ELF-1 (cell line): Measurements from ENCODE around the gene DDIT3.
"Not testable (repeated sequence)": the region's sequence is repeated elsewhere in the genome, so short reads cannot be mapped to it uniquely, and the experiment has no call there.

Experiments used
- DNase-seq: peaks from one replicate; pipeline ENCODE4 v3.0.0-alpha.2; 2016; ENCODE audit warnings: low read depth, low spot score

DDIT3 gene, protein sequence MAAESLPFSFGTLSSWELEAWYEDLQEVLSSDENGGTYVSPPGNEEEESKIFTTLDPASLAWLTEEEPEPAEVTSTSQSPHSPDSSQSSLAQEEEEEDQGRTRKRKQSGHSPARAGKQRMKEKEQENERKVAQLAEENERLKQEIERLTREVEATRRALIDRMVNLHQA

DNA sequence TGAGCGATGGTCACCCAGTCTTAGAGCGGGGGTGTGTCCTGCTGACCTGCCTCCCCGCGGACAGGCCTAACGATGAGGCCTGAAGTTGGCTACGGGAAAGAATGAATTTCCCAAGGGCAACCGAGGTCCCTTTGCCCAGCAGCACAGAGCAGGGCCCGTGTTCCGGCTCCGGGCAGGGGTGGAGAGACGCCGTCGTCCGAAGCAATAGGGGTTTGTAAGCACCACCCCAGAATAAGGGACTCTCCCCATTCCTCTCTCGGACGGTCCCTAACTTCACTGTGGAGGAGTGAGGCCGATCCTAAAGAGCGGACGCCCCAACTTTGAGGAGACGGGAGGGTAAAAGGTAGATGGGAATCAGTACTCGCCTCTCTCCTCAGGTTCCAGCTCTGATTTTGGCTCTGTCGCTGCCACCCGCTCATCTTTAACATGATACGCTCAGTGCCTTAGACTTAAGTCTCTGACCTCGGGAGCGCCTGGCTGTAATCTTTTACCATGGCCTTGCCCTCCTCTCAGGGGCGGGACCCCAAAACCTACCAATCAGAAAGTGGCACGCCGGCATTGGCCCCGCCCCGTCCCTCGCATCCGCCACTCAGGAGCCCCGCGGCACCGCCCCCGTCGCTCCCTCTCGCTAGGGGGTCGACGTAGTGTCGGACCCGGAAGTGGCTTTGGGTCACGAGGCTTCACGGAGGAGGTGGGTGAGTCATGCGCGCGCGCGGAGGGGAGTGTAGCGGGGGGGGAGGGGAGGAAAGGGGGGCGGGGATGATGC lies at the start of gene DDIT3:
DDIT3 (minus strand) TSS at position 462 of the 766 bp plus-strand sequence. CDS start 3,108 bp downstream, outside the sequence.
- peak; percentile 99 for DNase-seq

DNA sequence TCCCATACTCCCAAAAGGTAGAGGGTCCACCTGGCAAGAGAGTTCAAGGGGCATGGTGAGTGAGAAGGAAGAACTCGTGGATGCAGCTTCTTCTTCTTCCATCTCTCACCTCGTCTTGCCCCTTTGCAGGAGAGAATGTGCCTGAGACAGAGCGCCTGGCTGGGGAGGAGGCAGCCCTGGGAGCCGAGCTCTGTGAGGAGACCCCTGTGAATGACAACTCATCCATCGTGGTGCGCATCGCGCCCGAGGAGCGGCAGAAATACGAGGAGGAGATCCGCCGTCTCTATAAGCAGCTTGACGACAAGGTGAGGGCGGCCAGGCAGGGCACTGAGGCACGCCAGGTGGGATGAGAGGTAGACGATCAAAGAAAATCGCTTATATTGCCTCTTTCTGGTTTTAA lies 49.5 kb upstream of the DDIT3 start:
- DNase-seq, result no peak

DNA sequence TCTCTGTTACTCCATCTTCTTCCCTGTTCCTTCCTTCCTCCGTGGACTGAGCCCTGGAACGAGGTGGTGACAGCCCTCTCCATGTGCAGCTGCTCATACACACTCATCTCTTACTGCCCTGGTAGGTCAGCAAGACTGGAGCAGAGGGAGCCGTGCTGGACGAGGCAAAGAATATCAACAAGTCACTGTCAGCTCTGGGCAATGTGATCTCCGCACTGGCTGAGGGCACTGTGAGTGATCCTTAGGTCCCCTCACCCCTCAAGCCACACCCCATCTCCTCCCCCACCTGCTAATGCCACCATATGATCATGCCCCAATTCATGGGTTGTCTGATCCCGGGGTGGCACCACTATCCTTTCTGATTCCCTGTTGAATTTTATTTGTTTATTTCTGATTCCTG lies 48.5 kb upstream of the DDIT3 start:
- DNase-seq, result no peak

DNA sequence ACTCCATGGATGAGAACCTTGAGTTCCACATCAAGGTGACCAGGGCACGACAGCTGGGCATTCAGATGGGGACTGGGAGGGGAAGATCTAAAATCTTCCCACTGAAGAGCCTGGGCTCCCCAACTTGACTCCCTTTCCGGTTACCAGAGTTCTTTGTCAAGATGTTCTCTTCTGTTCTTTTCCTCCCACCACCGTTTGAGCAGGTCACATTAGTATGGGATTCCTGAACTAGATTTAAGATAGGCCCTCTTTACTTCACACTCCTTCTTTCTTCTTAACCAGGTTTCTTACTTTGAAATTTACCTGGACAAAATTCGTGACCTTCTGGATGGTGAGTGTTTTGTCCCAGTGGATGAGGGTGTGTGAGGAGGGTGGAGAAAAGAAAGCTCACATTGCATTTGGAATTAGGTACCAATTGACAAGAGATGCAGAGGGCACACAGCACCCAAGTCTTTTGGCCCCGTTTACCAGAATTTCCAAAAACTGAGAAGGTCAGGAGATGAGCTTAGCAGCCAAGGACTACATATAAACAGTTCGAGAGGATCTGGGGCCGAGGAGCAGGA lies 43.9 kb upstream of the DDIT3 start:
- no peak for DNase-seq

DNA sequence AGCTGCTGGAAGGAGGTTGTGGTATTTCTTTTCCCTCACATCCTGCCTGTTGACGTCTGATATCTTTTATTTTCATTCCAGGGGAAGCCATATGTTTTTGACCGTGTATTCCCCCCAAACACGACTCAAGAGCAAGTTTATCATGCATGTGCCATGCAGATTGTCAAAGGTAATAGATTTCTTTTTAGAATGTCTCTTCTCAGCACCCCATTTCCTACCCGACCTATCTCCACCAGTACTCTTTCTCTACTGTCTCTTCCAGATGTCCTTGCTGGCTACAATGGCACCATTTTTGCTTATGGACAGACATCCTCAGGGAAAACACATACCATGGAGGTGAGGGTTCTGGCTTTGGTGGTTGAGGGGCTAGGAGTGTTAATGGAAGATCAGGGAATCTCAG lies 43.0 kb upstream of the DDIT3 start:
- no peak for DNase-seq

DNA sequence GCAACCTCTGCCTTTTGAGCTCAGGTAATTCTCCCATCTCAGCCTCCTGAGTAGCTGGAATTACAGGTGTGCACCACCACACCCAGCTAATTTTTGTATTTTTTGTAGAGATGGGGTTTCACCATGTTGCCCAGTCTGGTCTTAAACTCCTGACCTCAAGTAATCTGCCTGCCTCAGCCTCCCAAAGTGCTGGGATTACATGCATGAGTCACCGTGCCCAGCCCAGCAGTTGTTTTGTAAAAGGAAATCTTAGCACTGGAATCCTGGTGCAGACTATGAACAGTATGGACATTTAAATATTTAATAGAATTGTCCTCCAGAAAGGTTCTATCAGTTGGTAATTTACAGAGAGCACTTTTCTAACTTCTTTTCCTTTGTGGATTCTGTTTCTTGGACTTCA lies 40.8 kb upstream of the DDIT3 start:
- not testable (repeated sequence) for DNase-seq

DNA sequence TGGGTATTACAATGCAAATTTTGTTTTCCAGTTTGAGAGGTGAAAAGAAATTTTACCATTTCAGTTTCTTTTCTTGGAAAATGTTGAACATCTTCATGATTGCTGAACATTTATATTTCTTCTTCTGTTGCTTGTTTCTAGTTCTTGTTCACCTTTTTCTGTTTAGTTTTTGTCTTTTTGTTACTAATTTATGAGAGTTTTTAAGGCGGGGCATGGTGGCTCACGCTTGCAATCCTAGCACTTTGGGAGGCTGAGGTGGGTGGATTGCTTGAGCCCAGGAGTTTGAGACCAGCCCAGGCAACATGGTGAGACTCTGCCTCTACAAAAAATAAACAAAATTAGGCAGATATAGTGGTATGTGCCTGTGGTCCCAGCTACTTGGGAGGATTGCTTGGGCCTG lies 40.2 kb upstream of the DDIT3 start:
- no peak for DNase-seq

DNA sequence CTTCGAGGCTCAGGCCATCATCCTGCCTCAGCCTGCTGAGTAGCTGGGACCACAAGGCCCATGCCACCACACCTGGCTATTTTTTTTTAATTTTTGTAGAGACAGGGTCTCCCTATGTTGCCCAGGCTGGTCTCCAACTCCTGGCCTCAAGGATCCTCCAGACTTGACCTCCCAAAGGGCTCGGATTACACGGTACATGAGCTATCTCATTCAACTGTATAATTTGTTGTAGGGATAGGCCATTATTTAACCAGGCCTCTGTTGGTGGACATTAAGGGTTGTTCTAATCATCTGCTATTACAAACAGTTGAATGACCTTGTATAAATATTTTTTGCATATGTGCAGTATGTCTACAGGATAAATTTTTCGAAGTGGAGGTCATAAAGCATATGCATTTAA lies 38.5 kb upstream of the DDIT3 start:
- DNase-seq, result no peak

DNA sequence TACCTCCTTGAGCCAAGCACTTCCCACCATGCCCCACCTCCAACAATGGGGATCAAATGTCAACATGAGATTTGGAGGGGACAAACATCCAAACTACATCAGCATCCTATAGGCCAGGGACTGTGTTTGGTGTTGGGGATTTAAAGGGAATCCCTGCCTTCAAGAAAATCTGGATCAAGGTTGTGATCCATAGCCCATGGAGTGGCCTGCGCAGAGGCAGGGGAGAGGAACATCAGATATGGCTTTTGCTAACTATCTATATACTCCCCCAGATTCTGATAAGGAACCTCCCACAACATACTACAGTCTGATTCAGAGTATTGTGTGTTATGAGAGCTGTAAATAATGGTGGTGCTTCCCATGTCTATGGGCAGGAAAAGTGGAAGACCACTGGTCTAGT lies 34.6 kb upstream of the DDIT3 start:
- DNase-seq, result no peak

DNA sequence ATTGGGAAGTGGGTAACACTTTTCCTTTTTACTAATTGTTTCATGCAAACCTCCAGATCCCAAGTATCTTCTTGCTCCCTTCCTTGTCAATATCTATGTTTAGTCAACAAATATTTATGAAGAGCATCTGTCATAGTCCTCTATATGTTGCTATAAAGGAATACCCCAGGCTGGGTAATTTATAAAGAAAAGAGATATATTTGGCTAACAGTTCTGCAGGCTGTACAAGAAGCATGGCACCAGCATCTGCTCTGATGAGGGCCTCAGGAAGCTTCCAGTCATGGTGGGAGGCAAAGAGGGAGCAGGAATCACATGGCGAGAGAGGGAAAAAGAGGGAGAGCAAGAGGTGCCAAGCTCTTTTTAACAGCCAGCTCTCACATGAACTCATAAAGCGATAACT lies 34.1 kb upstream of the DDIT3 start:
- no peak for DNase-seq

DNA sequence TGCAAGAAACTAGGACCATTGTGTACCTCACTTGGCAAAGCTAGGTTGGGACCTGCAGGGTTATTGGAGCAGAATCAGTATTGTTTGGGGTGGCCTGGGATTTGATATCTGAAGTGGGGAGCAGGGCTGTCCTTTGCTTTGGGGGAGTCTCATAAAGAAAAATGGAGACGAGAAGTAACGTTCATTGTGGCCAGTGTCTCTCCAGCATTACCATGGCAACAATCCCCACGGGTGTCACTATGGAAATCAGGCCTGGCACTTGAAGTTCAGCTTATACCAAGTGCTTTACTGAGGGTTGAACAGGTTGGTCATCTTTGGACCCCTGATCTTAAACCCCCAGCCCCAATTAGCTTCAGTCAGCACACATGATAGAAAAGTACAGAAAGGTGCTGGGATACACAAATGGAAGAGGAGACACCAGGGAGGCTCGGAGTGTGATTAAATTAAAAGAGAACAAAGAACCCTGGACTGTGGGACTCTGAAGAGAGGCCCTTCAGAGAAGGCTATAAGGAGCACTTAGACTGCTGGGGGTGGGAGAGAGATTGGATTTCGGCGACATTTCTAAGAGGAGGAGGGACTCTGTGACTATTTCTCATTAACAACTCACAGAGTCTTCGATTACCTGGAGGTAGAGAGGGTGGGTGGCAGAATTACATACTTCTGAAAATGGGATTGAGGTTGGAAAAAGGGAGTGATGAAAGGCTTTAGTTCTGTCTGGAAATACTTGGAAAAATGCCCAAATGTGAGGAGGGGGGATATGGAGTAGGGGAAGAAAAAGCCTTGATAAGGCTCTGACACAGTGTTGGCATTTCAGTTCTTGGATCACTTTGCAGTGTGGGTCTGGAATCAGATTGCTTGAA lies 33.3 kb upstream of the DDIT3 start:
- DNase-seq, result no peak

DNA sequence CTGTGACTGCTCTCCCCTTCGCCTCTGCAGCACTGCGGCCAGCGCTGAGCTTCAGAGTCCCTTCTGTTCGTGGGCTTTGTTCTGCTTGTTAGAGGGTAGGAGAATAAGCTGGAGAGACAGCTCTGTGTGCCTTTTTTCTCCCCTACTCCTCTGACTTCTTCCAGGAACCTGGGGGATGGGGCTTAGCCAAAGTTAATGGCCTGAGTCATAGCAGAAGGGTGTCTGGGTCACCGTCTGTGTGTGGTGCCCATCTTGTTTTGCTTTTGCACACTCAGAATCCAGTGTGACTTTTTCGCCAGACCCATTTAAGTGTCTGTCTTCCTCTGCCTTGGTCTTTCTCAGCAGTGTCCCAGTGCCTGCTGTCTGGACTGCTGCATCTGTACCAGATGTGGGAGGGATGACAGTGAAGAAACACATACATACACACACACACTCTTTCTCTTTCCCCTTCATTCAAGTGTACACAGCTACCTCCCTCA lies 32.6 kb upstream of the DDIT3 start:
- DNase-seq, result peak; percentile 25

DNA sequence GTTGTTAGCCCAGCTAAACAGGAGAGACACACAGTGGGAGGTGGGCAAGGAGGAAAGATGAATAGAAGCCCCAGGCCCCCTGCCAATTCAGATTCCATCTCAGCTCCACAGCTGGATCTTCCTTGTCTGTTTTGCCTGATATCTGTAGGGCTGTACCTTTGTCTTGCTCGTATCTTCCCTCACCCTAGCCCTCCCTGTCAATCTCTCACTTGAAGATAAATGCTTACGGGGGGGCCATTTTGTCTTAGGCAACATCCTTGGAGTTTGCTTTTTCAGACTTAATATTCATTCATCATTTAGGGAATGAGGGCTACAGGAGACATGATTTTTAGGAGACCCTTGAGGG lies 32.0 kb upstream of the DDIT3 start:
- no peak for DNase-seq

DNA sequence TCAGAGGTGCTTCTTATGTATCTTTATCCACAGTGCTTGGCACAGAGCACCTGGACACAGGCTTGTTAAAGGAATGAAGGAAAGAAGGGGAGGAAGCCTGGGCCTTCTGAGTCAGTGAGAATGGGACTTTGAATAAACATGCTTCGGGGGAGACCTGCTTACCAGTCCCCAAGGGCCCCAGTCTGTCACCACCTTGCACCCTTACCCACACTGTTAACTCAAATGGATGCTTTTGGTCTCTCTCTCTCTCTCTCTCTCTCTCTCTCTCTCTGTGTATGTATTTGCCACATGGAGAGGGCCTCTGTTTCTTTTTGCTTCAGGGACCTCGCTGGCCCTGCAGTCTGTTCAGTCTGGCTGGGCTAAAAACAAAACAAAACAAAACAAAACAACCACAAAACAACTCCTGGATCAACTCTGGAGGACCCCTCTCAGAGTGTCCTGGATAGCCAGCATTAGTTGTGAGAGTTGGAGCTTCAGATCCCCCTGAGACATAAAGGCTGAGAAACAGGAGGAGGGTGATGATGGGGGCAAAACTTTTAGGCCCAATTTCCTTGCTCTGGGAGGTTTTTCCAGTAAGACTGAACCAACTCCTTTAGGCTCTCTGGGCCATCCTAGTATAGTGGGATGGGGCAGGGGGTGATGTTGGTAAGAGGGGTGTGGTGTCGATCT lies 31.5 kb upstream of the DDIT3 start:
- no peak for DNase-seq

DNA sequence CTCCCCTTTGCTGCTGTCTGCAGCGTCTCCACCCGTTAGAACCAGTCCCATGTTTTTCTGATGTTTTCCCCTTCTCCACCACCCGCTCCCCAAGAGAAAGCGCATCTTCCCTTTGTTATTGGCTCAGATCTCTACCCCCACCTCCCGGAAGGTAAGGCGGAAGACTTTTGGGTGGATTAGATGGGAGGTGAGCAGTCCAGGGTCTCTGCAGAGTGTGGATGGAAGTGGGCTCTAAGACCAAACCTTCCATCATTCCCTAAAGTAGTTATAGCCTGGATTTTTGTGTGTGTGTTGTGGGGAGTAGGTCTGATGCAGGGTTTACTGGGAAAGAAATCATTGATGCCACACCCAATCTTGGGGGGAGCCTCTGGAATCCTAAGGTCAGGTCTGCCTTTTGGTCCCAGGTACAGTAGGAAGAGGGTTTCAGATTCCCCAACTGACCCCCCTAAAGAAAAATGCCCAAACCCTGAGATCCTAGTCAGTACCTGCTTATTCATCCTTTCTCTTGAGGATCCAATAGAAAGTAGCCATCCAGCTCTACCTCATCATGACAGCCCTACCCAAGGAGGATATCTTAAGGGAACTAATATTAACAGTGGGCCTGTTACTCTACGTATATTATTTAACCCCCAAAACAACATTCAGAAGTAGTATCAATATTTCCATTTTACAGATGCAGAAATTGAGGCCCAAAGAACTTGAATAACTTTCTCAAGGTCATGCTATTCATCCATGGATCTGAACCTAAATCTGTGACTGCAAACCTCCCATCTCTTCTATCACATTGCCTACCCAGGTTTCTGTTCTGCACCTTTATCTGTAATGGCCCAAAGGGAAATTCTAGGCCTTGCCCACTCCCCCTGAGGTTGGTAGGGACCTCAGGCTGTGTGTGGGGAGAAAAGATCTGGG lies 30.6 kb upstream of the DDIT3 start:
- DNase-seq, result no peak

DNA sequence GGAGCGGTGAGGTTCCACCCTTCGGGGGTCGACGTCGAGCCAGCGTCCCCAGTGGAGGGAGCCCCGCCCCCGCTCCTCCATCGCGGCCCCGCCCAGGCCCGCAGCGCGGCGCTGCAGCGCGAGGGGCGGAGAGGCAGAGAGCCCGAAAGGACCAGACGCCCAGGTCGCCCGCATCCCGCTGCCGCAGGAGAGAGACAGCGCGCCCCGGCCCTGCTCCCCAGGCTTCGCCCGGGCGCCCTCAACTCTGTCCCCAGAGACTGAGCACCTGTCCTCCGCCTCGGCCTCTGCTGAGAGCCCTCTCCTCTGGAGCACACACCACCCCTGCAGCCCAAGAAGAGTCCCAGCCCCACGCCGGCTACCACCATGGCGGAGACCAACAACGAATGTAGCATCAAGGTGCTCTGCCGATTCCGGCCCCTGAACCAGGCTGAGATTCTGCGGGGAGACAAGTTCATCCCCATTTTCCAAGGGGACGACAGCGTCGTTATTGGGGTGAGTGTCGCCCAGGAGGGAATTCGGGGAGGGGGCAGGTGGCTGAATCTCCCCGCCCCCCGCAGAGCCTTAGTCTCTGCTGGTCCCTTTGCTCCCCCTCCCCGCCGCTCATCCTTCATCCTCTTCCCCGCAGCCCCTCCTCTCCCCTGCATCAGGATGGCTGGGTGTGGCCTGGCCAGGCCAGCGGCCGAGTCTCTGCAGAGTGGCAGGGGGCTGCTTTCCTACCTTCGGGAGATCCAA lies 29.8 kb upstream of the DDIT3 start, which contains the start of gene KIF5A:
KIF5A (plus strand) TSS at position 136 of the 732 bp plus-strand sequence; CDS start at position 364, 228 bp downstream.
- DNase-seq, result peak; percentile 42

DNA sequence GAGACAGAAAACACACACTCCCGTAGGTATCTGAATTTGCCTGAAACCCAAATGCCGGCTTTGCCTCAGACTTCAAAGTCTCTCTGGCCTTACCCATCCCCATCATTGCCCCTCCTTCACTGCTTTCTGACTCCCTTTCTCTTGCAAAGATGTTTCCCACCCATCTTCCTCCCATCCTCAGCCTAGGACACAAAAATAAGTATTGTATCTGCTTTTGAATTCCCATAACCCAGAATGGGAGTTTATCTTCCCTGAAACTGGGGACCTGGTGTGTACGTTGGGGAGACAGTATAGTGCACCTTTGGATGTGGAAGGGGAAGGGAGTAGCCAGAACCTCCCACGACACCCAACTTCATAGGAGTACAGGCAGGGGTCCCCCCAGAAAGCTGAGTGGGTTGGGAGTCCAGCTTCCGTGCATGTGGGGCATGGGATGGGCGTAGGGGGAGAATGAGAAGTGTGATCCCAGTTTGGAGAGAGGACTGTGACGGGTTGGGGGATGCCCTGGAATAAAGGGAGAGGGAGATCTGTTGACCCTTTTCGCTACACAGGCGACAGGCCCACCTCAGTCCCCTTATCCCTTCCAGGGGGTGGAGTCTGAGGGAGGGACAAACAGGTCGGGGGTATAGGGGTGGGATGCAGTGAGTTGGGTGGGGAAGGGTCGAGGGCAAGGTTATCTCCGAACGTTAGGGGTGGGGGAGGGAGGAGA lies 29.0 kb upstream of the DDIT3 start:
- DNase-seq, result no peak

DNA sequence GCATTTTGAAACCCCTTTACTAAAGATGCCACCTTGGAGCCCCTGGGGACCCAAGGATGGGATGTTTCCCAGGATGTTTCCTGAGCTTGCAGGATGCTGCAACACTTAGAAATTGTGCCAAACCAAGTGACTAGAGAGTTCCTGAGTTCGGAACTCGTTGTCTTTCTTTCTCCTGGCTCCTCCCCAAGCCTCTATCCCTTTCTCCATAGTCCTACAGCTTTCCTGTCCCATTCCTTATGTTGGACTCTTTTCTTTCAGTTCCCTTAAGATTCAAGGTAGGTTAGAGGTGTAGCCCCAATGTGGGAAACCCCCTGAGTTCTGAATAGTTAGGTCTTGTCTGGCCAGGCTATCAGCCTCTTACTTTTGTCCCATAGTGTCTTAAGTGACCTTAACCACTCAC lies 28.2 kb upstream of the DDIT3 start:
- no peak for DNase-seq

DNA sequence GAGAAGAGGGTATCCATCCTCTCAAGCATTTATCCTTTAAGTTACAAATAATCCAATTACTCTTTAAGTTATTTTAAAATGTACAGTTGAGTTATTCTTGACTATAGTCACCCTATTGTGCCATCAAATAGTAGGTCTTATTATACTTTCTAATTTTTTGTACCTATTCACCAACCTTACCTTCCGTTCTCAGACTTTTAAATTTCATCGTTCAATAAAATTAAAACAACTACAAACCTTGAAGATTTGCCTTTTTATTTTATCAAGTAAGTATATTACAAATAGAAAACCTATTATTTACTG lies 27.6 kb upstream of the DDIT3 start:
- DNase-seq, result no peak
